OCI-LY3 (cell line): Measurements from ENCODE around the gene GANAB.

Experiments
- CTCF ChIP-seq: fragments of 200-600, 300-600 bp; sonication (generic); IDR thresholded peaks from 2 replicates; pipeline ENCODE4 v1.5.1; 2014; ENCODE audit warnings: antibody characterized with exemption, low read length, low read depth
- EZH2phosphoT487 ChIP-seq: fragments of 200-600 bp; shearing (Covaris generic); IDR thresholded peaks from 2 replicates; pipeline ENCODE4 v1.6.1; 2018; ENCODE audit warnings: antibody characterized with exemption, mixed run types, low read depth

- no peak for TF ChIP-seq CTCF
- TF ChIP-seq EZH2phosphoT487 = no peak
These were observed 45.4 kb downstream of the GANAB start for GRCh38 chr11:62601122-62601371.
